ENCODE measurements around the gene SCML1.

The SCML1 gene

GRCh38 chrX:17801431-17801830 is 64.1 kb downstream of the SCML1 start:
- no peak for DNase-seq

DNA sequence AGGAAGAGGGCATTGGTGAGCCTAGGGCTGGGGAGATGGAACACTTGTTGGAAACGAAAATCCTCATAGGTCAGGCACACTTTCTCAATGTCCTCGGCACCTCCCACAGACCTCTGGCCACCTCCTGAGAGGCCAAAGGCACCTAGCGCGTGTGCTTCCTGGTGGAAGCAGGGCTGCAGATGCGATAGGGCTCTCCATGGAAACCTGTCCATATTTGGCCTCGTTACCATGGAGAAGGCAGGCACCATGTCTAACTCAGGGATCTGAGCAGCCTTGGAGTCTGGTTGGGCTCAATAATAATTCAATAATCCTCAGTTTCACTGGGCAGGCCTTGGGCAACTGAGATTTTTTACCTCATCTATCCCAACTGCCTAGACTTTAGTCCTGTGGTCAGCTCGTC is 65.5 kb downstream of the SCML1 start:
- DNase-seq: no peak

- no peak for DNase-seq
Measured at GRCh38 chrX:17803449-17803848, 66.2 kb downstream of the SCML1 start.
